GM21526 (cell line): ENCODE results near the gene ZBTB44.

Source experiments
- ATAC-seq: cut with Tn5 transposase; IDR thresholded peaks from one replicate; pipeline ENCODE4 v1.9.1; 2021; ENCODE audit warnings: moderate library complexity; ENCODE audit not compliant: unreplicated experiment, low FRiP score

ZBTB44 gene

GRCh38 chr11:130180491-130180890 lies 134.2 kb downstream of the ZBTB44 start:
- no peak for ATAC-seq

GRCh38 chr11:130179396-130180306 lies 135.1 kb downstream of the ZBTB44 start:
- ATAC-seq, result no peak

- ATAC-seq, result no peak
Measured at GRCh38 chr11:130178441-130179339, 136.0 kb downstream of the ZBTB44 start.

- no peak for ATAC-seq
Measured at GRCh38 chr11:130177782-130178181, 136.9 kb downstream of the ZBTB44 start.
